WI38 (cell line): ENCODE measurements around the gene NHLRC4.

Experiments
- H3K4me3 ChIP-seq: 2 replicates; pipeline ENCODE4 v1.5.1; 2011; ENCODE audit warnings: low read depth, mild to moderate bottlenecking, control low read depth, low read length
- CTCF ChIP-seq: IDR thresholded peaks from 2 replicates; pipeline ENCODE4 v1.5.1; 2012; ENCODE audit warnings: low read depth, mild to moderate bottlenecking, control low read depth, low read length

Gene NHLRC4

DNA sequence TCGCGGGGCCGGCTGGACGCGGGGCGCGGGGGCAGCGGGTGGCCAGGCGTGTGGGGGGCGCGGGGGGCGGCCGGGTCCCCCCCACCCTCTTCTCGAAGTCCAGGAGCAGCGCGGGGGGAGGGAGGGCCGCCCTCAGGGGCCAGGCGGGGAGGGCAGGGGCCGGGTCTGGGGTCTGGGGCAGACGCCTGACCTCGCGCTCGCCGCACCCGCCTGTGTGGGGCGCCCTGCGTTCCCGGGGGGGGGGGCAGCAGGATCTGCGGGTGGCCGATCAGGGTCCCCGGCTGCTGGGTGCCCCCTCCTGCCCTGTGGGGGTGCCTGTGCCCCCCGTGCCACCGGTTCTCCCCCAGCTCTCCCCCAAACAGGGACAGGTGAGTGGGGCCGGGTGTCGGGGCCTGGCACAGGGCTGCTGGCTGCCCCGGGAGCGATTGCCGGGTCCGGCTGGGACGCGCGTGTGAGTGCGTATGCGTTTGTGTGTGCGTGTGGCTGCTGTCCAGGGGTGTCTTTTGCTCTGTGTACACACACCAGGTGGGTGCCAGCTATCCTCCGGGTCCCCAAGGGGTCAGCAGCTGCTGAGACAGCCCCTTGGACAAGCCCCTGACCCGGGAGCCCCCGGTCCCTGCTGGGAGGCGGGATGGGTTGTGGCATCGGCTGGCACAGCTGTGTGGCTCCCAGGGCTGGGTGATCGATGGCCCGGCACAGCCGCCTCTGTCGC lies 5.9 kb upstream of the NHLRC4 start:
- H3K4me3 ChIP-seq = no peak overlapping the region
- no peak for TF ChIP-seq CTCF

- no peak for TF ChIP-seq CTCF
These were observed 5.4 kb upstream of the NHLRC4 start for GRCh38 chr16:561413-561794.

GRCh38 chr16:561957-562938 lies 4.6 kb upstream of the NHLRC4 start:
- no peak overlapping the region for H3K4me3 ChIP-seq
- TF ChIP-seq CTCF = no peak

More at GRCh38 chr16:561413-561794, 5.4 kb upstream of the NHLRC4 start:
- no peak overlapping the region for H3K4me3 ChIP-seq

DNA sequence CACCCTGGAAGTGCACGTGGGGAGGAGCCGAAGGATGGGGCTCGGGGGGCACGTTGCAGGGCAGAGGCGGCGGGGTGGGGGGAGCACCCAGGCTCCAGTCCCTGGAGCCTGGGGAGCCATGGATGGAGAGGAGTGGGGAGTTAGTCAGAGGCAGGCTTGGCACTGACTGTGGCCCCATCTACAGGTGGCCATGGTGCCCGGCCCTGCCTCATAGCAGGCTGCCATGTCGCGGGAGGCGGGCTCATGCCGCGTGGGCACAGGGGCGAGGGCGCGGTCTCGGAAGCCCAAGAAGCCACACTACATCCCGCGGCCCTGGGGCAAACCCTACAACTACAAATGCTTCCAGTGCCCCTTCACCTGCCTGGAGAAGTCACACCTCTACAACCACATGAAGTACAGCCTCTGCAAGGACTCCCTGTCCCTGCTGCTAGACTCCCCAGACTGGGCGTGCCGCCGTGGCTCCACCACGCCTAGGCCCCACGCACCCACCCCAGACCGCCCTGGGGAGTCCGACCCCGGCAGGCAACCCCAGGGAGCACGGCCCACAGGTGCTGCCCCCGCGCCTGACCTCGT lies 3.6 kb upstream of the NHLRC4 start:
- no peak for TF ChIP-seq CTCF
- no peak overlapping the region for H3K4me3 ChIP-seq

DNA sequence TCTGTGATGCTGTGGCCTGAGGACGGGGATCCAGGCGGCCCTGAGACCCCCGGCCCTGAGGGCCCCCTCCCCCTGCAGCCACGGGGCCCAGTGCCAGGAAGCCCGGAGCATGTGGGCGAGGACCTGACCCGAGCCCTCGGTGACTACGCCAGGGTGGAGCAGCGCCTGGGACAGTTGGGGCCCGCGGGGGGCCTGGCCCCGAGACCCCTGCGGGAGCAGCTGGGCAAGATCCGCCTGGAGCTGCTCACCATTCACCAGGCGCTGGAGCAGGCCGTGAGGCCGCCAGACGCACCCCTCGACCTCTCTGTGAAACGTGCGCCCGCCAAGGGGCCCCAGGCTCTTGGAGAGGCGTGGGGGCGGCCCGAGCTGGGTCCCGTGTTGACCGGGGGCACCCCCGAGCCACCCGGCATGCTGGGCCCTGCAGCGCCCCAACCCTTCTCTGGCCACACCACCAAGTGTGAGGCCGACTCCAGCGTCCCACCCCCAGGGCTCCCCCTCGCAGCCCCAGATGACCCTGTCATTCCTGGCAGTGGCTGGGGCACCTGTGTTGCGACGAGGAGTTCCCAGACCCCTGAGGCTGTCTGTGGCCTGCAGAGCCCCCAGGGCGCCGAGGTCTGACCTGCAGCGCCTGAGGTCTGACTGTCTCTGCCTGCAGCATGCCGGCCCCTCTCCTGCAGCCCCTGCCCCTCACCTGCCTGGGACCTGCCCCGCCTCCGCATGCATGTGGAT lies 2.0 kb upstream of the NHLRC4 start:
- no peak for TF ChIP-seq CTCF
- H3K4me3 ChIP-seq = no peak overlapping the region

GRCh38 chr16:565419-566330 lies 1.1 kb upstream of the NHLRC4 start:
- TF ChIP-seq CTCF = no peak
- no peak overlapping the region for H3K4me3 ChIP-seq
